HG03039 (cell line): ENCODE measurements around the gene ATP1A4.

Source experiments
- ATAC-seq: cut with Tn5 transposase; IDR thresholded peaks from one replicate; pipeline ENCODE4 v1.9.1; 2021; ENCODE audit warnings: mild to moderate bottlenecking, moderate library complexity; ENCODE audit not compliant: unreplicated experiment

ATP1A4 gene

DNA sequence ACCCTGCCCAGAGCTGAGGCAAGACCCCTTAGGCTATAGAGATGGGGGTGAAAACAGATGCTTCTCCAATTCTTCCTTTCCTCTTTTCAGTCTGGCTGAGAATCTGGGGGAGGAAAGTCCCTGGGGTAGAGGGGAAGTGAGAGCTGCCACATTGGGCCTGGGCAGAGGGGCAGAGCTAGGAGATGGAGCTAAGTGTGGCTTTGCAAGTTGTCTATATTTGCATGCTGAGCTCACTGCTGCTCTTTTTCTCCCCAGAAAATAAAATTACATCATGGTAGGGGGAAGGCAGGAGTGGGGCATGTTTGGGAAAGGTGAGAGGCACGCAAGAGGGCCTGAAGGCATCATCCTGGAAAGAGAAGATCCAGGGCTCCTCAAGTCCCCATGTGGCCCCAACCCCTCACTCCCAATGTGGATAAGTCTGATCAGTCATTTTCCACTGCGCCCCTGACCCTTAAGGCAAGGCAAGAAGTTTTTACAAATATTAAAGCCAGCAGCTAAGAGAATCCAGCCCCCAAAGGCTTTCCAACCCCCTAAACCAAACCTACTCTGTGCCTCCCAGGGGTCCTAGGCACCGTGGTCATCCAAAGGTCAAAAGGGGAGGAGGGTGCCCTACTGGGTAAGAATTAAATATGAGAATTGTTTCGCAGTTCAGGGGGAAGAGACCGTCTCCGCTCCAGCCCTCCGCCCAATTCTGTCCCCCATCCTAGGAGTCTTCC lies 53.3 kb downstream of the ATP1A4 start:
- ATAC-seq = peak; percentile 50

DNA sequence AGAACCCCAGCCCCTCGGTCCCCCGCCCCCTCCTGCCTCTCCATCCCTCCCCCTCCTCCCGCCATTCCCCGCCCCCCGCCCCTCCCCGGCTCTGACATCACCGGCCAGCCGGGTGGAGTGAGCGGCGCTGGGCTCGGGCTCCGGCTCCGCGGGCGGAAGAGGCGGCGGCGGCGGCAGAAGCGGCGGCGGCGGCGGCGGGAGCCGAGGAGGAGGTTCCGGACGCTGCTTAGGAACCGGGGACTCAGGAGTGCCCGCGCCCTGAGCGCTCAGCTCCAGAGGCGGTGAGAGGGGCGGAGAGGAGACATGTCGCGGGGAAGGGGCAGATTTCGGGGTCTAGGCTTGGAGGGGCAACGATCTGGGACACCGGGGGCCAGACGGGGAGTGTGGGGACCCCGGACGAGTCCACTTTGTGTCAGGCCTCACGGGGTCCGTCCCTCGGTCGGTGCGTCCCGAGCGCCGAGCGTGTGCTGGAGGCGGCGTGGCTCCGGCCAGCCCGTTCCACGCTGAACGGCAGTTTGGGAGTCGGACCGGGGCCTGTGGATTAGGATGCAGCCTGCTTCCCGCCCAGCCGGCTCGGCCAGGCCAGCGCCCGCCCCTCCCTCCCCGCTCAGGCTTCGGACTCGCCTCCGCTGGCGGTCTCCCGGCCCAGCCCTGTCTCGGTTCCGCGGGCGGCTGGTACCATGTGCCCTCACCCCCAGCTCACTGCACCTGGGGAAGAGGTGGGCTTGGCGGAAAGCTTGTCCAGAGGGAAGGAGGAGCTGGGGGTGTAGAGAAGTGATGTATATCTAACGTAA lies 54.0 kb downstream of the ATP1A4 start, which contains the start of gene PEA15:
Gene PEA15 (plus strand): TSS at position 143 of the 794 bp plus-strand sequence. CDS start 6,161 bp downstream, outside the sequence.
- peak; percentile 40 for ATAC-seq

DNA sequence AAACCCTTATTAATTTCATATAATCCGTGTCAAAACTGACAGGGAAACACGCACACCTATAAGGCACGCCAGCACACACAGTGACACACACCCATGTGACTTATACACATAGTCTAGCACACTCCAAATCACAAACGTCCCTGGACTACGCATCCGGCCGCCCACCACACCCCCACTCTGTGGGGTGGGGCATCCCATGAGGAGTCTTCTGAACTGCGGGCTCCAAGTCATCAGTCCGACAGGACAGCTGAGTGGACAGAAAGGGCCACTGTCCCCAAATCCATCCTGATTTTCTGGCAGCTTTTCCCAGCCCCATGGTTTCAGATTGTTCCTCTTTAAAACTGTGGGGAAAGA lies 54.6 kb downstream of the ATP1A4 start:
- ATAC-seq = no peak

DNA sequence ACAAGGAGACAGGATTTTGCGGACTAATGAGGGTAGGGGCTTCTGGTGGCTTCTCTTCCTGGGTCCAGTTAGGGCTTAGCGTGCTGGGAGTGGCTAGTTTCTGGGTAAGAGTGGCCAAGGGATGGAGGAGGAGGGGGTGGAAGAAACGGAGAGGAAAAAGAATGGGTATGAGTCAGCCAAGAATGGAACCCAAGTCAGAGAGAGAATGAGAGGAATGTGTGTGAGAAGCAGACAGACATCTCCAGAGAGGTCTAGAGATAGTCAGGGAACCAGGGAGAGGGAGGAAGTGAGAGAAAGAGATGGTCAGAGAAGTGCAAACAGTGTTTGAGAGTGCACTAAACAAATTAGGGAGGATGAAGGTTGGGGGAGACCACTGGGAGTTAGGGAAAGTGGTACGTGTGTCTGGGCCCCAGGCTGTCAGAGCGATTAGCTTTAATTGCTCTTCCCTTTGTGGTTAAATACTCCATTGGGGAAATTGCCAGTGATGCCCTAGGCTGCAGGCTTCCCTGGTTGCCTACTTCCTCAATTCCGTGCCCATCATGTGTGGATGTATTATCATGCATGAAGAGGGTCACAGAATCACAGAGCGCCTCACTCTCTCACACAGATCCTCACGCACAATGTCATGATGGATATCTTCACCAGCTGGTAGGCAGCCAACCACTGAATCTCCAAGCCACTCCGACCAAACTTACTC lies 55.2 kb downstream of the ATP1A4 start:
- no peak for ATAC-seq

DNA sequence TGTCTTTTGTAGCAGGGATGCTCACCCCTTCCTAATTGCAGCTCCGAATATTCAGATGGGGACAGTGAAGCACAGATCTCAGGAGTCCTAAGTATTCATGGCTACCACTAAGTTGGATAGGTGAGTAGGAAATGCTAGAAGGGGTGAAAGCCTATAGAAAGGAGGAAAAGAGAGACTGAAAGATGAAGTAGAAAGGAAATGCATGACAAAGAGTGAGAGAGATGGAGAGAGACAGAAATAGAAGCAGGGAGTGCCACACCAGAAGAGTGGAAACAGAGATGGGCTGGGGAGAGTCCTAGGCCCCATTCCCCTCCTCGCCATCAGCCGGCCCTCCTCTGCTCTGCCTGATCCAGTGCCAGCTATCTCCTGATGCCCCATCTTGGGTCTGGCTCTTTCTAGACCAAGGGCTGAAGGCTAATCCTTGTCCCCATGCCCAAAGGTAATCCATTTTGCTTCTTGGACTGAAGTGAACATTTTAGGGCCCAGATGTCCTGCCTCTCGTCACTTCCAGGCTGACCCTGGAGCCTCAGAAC lies 55.8 kb downstream of the ATP1A4 start:
- no peak for ATAC-seq

DNA sequence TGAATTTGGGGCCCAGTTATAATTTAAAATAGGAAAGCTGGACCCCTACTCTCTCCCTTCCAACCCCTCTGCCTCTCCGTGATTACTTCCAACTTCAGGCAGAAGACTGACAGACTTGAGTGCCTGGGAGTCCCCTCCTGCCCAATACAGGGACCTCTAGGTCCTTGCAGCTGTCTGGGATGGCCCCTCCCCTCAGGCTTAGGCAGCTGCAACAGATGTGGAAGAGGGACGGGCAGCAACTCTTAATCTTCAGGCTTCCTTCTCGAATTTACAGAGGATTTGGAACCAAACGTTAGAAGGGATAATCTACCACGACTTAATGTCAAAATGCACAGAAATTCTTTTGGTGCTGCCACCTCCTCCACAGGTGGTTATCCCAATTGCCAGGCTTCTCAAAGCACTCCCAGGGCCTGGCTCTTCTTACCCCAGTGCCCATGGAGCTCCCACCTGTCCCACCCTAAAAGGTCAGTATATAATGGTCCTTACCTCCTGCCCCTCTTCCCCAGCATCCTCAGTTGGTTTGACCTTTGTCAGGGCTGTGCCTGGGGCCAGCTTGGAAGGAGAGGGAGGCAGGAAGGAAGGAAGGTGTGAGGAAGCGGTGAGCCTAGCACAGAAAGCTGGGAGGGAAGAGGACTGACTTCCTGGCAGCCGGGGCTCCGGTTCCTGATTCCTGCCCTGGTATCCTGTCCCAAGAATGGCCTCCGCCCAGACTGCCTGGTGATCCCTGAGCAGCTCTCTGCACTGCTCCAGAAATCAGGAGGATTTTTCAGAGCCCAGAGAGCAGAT lies 56.6 kb downstream of the ATP1A4 start:
- ATAC-seq = no peak

DNA sequence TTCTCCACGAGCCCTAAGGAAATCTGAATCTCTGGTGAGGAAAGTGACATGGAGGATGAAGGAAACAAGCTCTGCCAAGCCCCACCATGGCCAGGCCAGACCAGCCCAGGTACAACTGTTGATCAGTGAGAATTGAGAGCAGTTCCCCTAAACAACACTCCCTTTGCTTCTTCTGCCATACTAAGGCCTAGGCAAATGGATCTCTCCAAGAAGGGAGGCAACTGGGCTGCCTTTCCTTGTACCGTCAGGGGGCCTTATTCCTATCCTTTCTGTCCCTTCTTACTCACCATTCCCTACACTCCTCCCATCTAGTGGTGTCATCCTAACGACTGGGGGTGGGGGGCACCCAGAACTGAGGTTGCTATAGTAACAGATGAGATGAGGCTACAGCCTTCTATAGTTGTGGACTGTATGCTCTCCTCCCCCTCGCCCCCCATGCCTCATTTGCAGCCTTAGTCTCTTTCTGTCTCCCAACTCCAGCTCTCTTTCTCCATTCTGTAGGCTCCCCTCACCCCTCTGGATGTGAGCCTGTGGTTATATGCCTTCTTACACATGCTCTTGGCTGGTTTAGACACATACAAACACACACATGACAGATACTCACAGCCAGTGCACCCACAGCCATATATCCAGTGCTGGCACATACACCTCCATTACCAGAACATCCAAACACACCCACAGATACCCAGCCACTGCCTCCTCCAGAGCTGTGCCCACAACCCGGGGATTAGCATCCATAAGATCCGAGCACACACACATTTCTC lies 57.3 kb downstream of the ATP1A4 start:
- ATAC-seq = no peak

DNA sequence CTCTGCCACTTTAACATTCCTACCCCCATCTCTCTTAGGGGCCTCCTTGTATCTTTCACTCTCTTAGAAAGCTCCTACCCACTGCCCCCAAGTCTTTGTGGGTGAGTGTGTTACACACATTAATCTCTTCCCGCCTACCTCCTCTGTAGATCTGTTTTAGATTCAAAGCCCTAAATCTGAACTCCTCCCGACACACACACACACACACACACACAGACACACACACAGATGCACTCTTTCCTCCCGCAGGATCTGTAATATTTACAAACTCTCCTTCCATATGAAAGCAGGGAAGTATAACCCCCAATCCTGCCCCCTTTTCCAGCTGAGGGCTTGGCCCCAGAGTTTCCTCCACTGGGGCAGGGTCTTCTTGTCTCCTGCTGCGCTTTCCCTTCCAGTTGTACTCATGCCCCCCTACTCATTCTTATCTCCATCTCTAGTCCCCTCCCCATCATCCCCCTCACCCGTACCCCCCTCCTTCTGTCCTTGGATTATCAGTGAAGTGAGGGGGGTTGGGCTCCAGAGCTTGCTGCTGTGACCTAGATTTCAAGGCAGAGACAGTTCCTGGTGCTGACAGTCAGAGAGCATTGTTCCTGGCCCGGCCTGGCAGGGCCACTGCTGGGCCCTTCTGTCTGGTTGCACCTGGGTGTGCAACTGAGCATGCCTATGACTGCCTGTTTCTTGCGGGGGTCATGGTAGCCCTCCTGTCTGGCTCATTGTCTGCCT lies 58.1 kb downstream of the ATP1A4 start:
- ATAC-seq = no peak

DNA sequence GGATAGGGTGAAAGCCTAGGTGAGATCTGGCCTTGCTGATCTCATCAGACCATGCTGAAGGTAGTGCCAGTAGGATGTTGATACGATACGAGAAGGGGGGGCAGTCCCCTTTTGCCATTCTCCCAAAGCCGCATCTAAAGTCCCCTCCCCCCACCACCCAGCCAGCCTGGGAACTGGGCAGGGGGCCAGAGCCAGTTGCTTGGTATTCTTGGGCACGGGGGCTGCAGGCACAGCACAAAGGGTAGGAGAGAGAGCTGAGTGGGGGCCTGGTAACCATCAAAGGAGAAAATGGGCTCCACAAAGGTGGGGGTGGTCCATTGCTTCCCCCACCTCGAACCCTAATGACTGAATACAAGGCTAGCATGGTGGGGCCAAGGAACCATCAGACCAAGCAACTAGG lies 59.2 kb downstream of the ATP1A4 start:
- no peak for ATAC-seq

DNA sequence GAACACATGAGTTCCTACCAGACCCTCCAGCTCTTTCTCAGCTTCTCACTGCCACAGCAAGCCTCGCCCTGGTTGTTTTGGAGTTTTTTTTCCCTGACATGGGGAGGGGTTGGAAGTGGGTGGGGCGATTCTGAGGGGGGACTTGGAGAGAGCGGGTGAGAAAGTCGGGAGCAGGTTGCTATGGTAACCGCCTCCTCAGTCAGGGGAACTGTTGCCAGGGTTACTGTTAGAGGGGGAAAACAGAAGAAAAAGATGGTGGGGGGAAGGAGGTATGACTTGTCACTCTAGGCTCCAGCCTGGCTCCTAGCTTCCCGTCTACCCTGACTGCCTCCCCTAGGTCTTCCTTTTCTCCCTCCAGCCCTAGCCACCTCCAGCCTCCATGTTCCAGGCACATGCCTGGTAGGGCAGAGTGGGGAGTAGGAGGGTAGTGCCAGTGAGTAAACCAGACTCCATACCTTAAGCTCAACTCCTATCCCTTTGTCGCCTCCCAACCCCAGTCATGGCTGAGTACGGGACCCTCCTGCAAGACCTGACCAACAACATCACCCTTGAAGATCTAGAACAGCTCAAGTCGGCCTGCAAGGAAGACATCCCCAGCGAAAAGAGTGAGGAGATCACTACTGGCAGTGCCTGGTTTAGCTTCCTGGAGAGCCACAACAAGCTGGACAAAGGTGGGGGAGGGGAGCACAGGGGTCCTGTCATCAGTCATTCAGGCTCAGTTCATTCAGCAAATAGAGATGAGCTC lies 59.8 kb downstream of the ATP1A4 start:
- no peak for ATAC-seq

DNA sequence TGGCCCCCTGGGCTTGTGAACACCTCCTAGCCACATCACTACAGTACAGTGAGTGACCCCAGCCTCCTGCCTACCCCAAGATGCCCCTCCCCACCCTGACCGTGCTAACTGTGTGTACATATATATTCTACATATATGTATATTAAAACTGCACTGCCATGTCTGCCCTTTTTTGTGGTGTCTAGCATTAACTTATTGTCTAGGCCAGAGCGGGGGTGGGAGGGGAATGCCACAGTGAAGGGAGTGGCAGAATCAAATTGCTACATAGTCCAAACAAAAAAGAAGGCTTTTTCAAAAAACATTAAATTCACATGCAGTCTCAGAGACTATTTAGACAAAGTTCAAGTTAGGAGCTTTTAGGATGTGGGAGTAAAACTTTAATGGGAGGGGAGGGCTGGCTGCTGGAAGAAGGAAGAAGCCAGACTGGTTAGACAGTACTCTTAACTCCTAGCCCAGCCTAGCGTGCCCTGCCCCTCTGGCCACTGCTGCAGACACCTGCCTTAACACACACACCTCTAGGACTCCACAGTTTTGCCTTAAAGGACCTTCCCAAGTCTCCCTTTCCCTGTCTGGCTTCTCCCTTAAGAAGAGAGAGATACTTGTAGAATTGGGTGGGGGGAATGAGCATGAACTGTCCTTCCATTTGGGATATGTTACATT lies 63.2 kb downstream of the ATP1A4 start:
- no peak for ATAC-seq

DNA sequence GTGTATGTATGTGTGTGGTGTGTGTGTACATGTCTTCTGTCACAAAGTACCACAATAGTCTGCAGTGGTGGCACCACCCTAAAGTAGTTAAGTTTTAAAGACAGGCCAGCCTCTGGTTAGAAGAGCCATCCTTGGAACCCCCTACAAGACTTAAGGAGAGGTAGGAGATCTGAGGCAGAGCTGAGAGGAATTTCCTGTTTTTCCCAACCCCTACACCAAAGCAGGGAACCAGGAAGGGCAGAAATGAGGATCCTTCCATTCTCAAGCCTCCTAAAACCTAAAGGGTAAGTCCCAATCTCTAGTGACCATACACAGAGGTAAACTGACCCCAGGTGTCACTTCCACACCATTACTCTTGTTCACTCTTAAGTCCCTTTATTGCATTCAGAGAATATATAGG lies 64.9 kb downstream of the ATP1A4 start:
- no peak for ATAC-seq

DNA sequence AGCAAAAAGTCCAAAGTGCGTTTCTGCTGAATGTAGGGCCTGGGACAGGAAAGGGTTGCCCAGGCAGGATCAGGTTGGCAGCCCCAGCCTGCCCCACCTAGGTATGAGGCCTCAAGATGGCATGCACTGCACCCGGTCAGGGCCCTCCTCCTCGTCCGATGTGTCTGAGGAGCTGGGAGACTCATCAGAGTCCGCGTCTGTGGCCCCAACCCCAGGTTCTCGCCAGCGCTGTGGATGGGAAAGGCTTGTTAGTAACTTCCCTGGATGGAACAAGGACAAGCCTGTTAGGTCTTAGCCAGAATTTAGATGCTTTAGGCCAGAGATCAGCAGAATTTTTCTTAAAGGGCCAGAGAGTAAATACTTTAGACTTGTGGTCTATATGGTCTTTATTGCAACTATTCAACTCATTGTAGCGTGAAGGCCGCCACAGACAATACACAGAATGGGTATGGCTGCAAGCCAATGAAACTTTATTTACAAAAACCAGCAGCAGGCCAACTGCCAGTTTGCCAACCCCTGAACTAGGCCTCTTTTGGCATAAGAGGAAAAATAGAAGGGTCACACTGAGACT lies 66.2 kb downstream of the ATP1A4 start:
- no peak for ATAC-seq

DNA sequence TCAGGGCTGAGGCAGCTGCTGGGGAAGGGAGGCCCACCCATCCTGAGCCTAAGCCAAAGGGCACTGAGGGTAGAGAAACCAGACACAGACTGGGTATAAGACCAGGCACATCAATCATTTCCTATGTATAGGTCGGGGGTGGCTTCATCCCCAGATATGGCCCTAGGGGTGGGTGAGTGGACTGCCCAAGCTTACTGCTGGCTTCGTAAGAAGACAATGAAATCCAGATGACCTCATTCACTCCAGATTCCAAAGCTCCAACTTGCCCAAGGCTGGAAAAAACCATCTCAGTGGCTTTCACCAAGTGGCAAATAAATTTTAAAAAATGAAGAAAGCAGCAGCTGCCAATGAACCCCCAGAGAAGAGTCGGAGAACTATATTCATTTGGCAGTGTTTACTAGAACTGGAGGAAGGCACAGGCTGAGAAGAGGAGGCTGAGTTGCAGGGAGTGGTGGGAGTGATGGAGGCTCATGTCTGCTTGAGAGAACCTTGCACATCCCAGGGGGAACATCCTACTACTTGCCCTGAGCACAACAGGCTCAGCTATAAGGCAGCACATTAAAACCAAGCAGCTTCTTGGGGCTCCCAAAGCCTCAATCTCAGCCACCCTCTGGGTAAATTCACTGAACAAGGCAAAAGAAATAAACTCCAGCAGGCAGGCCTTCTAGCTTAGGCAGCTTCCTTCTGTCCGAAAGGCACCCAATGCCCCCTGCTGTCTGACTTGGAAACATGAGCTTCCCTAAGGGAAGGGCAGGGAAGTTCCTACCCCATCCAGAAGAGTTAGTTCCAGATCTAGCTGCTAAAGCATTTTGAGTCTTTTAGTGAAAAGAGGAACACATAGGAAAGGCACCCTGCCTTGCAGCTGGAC lies 67.9 kb downstream of the ATP1A4 start:
- ATAC-seq = no peak

DNA sequence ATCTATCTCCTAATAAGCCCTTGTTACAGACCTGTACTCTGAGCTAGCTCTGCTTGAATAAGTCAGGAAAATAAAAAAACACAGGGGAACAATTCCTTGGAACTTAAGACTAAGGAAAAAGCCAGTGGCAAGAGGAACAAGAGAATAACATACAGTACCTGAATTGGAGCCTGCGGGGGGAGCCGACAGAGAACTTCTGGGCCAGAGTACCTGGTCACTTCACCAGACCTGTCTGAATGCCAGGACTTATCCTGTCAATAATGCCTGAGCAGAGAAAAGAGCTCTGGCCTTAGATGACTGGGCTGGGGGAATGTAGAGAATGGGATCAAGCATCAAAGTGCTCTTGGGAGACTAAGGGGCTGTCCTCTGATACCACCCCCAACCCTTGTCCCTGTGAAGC lies 68.9 kb downstream of the ATP1A4 start:
- ATAC-seq = no peak

DNA sequence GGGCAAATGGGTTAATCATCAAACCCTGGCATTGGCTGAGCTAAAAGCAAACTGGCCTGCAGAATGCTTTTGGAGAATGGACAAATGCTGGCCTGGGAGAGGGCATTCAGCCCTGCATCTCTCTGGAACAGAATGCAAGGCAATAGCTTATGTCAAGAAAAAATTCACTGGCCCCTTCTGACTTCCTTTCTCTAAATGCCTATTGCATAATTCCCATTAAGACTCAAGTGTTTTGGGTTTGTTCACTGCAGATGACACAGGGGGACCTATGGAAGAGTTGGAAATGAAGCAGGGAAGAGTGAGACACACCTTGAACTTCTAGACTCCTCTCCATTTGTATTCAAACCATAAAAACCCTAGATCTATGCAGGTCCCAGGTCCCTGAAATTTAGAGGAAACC lies 69.7 kb downstream of the ATP1A4 start:
- ATAC-seq = no peak

DNA sequence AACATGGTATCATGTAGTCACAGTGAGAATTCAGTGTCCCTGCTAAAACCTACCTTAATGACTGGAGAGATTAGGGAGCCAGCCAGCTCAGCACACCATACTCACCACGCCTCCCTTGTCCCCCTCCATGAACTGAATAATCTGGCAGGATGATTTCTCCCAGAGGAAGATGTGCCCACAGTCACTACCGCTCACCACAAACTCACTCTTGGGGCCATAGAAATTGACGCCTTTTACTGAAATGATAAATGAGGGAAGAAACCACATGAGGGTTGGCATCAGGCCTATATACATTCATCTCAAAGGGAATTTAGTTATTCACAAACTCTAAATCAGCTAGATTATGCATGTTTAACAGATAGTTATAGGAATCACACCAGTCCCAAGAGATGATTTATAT lies 71.1 kb downstream of the ATP1A4 start:
- no peak for ATAC-seq
